Kidney epithelial cell (primary cell): Measurements from ENCODE around the gene FUT1. TPM values are rescaled to one million over a fixed set of nuclear protein-coding genes. Genes with fewer than 3 reads are reported as not detected.
"Not testable (repeated sequence)": the region's sequence is repeated elsewhere in the genome, so short reads cannot be mapped to it uniquely, and the experiment has no call there.

Experiments
- DNase-seq: peaks from one replicate; pipeline ENCODE4 v3.0.0-alpha.2; 2010; ENCODE audit warnings: low read depth
- H3K27me3 ChIP-seq: 2 replicates; pipeline ENCODE4 v1.6.0; 2011; ENCODE audit warnings: low read length; ENCODE audit not compliant: control insufficient read depth, insufficient read depth
- H3K36me3 ChIP-seq: 2 replicates; pipeline ENCODE4 v1.5.1; 2011; ENCODE audit warnings: low read length; ENCODE audit not compliant: control insufficient read depth, insufficient read depth
- H3K4me3 ChIP-seq: 2 replicates; pipeline ENCODE4 v1.5.1; 2011; ENCODE audit warnings: low read depth, mild to moderate bottlenecking, control low read depth, low read length
- total RNA-seq: library from RNA; depleted of rRNA; stranded (reverse); fragments of >200 nt; gene quantifications from 2 replicates; pipeline ENCODE4 v1.2.3, GENCODE V29; 2015
- TF ChIP-seq, protein P1 (sequence below): IDR thresholded peaks from 2 replicates; pipeline ENCODE4 v1.5.1; 2011; ENCODE audit warnings: mild to moderate bottlenecking, moderate library complexity, low read length, control low read depth, inconsistent platforms; ENCODE audit not compliant: insufficient read depth, poor library complexity, severe bottlenecking

The FUT1 gene
- total RNA-seq, 1 donor from 2014 or later = 10.4 TPM

DNA sequence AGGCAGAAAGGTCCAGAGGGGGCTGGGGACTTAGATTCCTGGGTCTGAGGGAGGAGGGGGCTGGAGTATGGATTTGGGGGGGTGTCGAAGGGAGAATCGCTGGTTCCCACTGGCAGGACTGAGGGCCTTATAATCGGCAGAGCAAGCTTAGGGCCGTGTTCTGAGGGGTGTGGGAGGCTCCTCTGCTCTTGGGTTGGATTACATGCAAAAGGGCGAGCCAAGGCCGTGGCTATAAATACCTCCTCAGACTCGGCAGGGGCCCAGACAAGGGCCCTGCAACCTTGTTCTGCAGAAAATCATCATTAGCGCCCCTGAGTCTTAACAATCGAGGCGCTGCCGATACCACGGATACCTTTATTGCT is 32.2 kb downstream of the FUT1 start:
- TF ChIP-seq, protein P1, sequence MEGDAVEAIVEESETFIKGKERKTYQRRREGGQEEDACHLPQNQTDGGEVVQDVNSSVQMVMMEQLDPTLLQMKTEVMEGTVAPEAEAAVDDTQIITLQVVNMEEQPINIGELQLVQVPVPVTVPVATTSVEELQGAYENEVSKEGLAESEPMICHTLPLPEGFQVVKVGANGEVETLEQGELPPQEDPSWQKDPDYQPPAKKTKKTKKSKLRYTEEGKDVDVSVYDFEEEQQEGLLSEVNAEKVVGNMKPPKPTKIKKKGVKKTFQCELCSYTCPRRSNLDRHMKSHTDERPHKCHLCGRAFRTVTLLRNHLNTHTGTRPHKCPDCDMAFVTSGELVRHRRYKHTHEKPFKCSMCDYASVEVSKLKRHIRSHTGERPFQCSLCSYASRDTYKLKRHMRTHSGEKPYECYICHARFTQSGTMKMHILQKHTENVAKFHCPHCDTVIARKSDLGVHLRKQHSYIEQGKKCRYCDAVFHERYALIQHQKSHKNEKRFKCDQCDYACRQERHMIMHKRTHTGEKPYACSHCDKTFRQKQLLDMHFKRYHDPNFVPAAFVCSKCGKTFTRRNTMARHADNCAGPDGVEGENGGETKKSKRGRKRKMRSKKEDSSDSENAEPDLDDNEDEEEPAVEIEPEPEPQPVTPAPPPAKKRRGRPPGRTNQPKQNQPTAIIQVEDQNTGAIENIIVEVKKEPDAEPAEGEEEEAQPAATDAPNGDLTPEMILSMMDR = no peak
- no peak for DNase-seq
- no peaks in the 10 kb centered on the region for H3K27me3 ChIP-seq
- H3K36me3 ChIP-seq = no peaks in the 10 kb centered on the region
- peak overlapping the region; percentile 76 for H3K4me3 ChIP-seq

DNA sequence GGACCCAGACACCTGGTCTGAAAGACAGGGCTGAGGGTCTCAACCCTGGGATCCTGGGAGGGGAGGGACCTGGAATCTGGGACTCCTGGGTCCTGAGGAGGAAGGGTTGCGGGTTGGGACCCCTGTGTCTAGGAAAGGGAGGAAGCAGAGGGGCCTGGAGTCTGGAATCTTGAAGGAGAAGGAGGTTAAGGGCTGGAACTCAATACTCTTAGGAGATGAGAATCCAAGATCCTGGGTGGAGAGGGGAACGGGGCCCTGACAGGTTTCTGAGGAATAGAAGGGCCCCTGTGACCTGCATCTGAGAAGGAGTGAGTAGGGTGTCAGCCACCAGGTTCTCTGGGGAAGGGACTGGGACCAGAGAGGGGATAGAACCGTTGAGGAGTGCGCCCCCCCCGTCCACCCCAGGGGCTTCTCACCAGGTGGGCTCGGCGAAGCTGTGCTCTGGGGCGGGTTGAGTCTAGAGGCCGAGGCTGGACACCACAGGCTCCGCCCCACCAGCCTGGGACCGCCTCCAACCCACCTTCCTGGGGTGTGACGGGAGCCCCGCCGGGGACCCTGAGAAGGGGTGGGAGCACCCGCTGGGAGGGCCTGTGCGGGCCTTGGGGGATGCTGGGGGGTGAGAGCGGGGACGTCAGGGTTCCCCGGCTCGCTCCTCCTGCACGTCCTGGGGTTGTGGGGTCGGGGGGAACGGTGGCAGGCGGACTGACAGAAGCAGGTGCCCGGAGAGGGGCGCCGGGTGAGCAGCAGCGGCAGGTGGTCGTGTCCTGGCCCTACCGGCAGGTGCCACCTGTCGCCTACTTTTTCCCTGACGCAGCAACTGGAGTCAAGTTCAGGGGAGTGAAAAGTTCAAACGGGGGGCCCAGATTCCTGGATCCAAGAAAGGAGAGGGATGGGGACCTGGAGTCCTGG is 32.9 kb downstream of the FUT1 start, which contains the start of gene MAMSTR:
Gene MAMSTR (minus strand): TSS at position 463 of the 909 bp plus-strand sequence. CDS start 694 bp downstream, outside the sequence.
- DNase-seq = no peak
- Histone ChIP-seq H3K36me3 (no peaks in the 10 kb centered on the region), H3K27me3 (no peaks in the 10 kb centered on the region), H3K4me3 (peak within 1 kb of the TSS; percentile 76)
- TF ChIP-seq, protein P1 = no peak

DNA sequence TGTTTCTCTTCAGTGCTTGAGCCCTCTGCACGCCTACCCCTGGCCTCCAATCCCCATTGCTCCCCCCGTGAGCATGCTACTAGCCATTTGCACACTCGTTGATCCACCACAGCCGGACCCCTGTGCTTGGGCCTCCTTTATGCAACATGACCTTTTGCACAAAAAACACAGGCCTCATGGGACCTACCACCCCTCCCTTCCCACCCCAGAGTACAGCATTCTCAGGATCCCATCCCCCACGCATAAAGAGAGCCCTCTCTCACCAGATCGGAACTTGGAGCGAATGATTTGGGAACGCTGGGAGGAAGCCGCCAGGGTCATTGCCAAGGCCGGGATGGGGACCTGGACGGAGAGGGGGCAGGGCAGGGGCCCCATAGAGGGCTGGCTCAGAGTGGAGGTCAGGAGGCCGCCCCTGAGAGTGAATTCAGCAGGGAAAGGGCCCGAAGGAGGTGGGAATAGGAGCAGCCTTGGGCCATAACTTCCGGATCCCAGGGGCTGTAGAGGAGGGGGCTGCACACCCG is 33.7 kb downstream of the FUT1 start:
- H3K27me3 ChIP-seq = no peaks in the 10 kb centered on the region
- TF ChIP-seq, protein P1 = no peak
- H3K36me3 ChIP-seq = no peaks in the 10 kb centered on the region
- DNase-seq = no peak
- H3K4me3 ChIP-seq = no peak overlapping the region

DNA sequence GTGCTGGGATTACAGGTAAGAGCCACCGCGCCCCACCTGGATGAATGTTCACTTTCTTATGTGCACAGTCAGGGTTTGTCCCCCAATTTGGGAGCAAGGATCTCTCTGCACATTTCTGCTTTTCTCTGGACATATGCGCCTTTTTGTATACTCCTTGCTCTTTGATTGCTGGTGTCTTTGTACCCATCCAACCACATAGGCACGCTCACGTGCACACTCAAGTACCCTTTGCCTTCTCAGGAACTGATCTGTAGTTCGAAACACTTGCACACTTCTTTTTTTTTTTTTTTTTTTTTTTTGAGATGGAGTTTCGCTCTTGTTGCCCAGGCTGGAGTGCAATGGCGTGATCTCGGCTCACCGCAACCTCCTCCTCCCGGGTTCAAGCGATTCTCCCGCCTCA is 34.3 kb downstream of the FUT1 start:
- DNase-seq, H3K4me3 ChIP-seq, H3K27me3 ChIP-seq, H3K36me3 ChIP-seq: not testable (repeated sequence)

DNA sequence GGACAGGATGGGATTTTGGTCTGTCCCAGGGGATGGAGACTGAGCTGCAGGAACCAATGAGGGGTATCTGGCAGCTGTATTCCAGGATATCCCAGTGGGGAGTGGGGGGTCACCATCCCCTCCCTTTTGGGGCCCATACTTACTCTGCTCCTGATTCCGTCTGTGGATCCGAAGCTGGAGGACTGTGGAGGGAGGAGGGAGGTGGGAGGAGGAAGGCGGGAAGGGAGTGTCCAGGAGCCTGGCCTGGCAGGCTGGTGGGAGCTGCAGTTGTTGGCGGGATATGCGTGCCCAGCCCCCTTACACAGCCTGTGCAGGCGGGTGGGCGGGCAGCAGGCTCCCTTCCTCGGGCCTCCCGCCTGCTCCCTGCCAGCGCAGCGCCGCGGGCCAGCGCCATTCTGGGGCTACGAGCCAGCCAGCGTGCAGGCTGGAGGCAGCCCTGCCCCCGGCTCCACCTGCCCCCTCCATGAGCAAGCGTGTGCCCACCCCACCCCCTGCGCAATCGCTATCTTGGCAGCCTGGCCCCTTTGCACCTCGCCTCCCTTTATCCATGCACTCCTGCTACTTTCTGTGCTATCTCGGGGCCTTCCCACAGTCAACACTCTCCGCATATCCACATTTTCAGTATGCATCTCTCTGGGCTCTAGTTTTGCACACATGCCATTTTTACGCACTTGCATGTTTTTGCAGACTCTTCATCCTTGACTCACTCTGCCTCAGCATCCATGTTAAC is 35.7 kb downstream of the FUT1 start:
- Histone ChIP-seq H3K4me3 (no peak overlapping the region), H3K36me3 (no peaks in the 10 kb centered on the region), H3K27me3 (no peaks in the 10 kb centered on the region)
- TF ChIP-seq, protein P1 = no peak
- DNase-seq = no peak

DNA sequence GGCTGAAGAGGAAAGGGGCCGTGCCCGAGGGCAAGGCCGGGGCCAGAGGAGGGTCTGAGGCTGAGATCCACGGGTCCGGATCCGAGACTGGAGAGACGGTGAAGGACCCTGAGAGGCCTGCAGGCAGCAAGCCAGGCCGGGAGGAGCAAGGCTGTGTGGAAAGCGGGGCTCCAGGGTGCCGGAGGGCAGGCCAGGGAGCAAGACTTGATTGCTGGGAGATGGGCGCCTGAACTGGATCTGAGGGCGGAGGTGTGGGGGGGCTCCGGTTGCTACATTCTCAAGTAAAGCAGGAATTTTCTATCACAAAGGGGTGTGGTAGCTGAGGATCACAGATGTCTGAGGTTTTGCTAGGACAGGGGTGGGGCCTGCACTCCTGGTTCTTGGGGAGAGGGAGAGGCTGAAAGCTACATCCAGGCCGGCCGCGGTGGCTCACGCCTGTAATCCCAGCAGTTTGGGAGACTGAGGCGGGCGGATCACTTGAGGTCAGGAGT is 36.7 kb downstream of the FUT1 start:
- Histone ChIP-seq H3K36me3 (no peaks in the 10 kb centered on the region), H3K27me3 (no peaks in the 10 kb centered on the region), H3K4me3 (no peak overlapping the region)
- TF ChIP-seq, protein P1 = no peak
- DNase-seq = no peak
